A673 (cell line): ENCODE results near the gene PPP2R2D. TPM values are rescaled to one million over a fixed set of nuclear protein-coding genes. Genes with fewer than 3 reads are reported as not detected.

Experiments used
- BruUV-seq: library from RNA; stranded (reverse); fragments of 400-500 nt; replicated peaks from 2 replicates; lab custom pipeline; 2021; lab: Mats Ljungman, UMichigan
- CTCF ChIA-PET: fragments of 300-600 bp; sonication (Branson Sonifier 250); formaldehyde crosslinking; loops from one replicate; lab custom pipeline; 2022; ENCODE audit warnings: antibody characterized with exemption; lab: Charles Lee
- POLR2A ChIA-PET: fragments of 300-600 bp; sonication (Branson Sonifier 250); formaldehyde crosslinking; loops from one replicate; lab custom pipeline; 2022; ENCODE audit warnings: antibody characterized with exemption; ENCODE audit not compliant: low non-redundant PET; lab: Charles Lee
- DNase-seq: peaks from one replicate; pipeline ENCODE4 v3.0.0-alpha.2; 2015; ENCODE audit warnings: low spot score
- H3K27ac ChIP-seq: fragments of 200-600 bp; sonication (generic); 2 replicates; pipeline ENCODE4 v1.5.1; 2016; ENCODE audit warnings: mixed run types, low read depth, mild to moderate bottlenecking, mixed read lengths, antibody characterized with exemption, low read length; ENCODE audit not compliant: poor library complexity, severe bottlenecking
- H3K27me3 ChIP-seq: fragments of 200-600 bp; sonication (generic); replicated peaks from 2 replicates; pipeline ENCODE4 v1.6.1; 2017; ENCODE audit warnings: mixed run types, low read depth, mild to moderate bottlenecking, mixed read lengths, antibody characterized with exemption, low read length; ENCODE audit not compliant: insufficient read depth, poor library complexity
- H3K36me3 ChIP-seq: fragments of 200-600 bp; sonication (generic); 2 replicates; pipeline ENCODE4 v1.6.1; 2016; ENCODE audit warnings: mixed run types, mild to moderate bottlenecking, mixed read lengths, antibody characterized with exemption, low read length; ENCODE audit not compliant: insufficient read depth, poor library complexity, severe bottlenecking
- H3K4me1 ChIP-seq: fragments of 200-600 bp; sonication (generic); 2 replicates; pipeline ENCODE4 v1.6.1; 2017; ENCODE audit warnings: mixed run types, mild to moderate bottlenecking, mixed read lengths, antibody characterized with exemption, low read length; ENCODE audit not compliant: insufficient read depth, poor library complexity, severe bottlenecking
- H3K4me3 ChIP-seq: fragments of 200-600 bp; sonication (generic); 2 replicates; pipeline ENCODE4 v1.5.1; 2016; ENCODE audit warnings: low read depth, mixed run types, mild to moderate bottlenecking, mixed read lengths, low read length; ENCODE audit not compliant: poor library complexity, severe bottlenecking
- H3K9me3 ChIP-seq: fragments of 200-600 bp; sonication (generic); 2 replicates; pipeline ENCODE4 v1.6.1; 2016; ENCODE audit warnings: mixed run types, low read depth, mild to moderate bottlenecking, mixed read lengths, antibody characterized with exemption, low read length; ENCODE audit not compliant: poor library complexity, severe bottlenecking
- EZH2 ChIP-seq: fragments of 200-600 bp; sonication (generic); IDR thresholded peaks from 2 replicates; pipeline ENCODE4 v1.6.1; 2017; ENCODE audit warnings: borderline replicate concordance, low read depth, mild to moderate bottlenecking, mixed read lengths, antibody characterized with exemption, low read length; ENCODE audit not compliant: poor library complexity, severe bottlenecking
- intact Hi-C: fragments of 100-400 bp; cut with micrococcal nuclease; formaldehyde crosslinking; loops from one replicate; pipeline ENCODE4 v1.10.0; 2022; ENCODE audit not compliant: unreplicated experiment
- total RNA-seq: library from RNA; stranded (reverse); gene quantifications from 2 replicates; pipeline ENCODE4 v1.2.3, GENCODE V29; 2021
- TF ChIP-seq, protein P1 (sequence below): fragments of 300-800, 200-600 bp; sonication (generic); conservative IDR thresholded peaks from 2 replicates; pipeline ENCODE4 v1.5.1; 2017; ENCODE audit warnings: low read depth, mild to moderate bottlenecking, antibody characterized with exemption, low read length, moderate library complexity, mixed read lengths

The PPP2R2D gene
- total RNA-seq, 1 experiment from 2014 or later, result 49.1 TPM

DNA sequence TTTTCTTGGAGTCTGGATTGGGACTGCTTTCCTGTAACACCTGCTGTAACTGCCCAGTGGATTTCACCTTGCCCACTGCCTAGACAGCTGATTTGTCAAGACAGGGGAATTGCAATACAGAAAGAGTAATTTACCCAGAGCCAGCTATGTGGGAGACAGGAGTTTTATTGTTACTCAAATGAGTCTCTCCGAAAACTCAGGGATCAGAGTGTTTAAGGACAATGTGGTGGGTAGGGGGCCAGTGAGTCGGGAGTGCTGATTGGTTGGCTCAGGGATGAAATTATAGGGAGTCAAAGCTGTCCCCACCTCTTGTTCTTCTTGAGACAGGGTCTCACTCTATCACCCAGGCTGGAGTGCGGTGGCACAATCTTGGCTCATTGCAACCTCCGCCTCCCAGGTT lies 106.2 kb downstream of the PPP2R2D start:
- intact Hi-C loops, result no loop called here
- POLR2A ChIA-PET, result no interaction called here
- no peak for DNase-seq
- no peaks in the 10 kb centered on the region for H3K27me3 ChIP-seq
- no peak overlapping the region for H3K4me3 ChIP-seq
- H3K9me3 ChIP-seq, result no peaks in the 10 kb centered on the region
- BruUV-seq, result no TSS peak
- no peaks in the 10 kb centered on the region for H3K36me3 ChIP-seq
- no peak overlapping the region for H3K27ac ChIP-seq
- TF ChIP-seq, protein P1, sequence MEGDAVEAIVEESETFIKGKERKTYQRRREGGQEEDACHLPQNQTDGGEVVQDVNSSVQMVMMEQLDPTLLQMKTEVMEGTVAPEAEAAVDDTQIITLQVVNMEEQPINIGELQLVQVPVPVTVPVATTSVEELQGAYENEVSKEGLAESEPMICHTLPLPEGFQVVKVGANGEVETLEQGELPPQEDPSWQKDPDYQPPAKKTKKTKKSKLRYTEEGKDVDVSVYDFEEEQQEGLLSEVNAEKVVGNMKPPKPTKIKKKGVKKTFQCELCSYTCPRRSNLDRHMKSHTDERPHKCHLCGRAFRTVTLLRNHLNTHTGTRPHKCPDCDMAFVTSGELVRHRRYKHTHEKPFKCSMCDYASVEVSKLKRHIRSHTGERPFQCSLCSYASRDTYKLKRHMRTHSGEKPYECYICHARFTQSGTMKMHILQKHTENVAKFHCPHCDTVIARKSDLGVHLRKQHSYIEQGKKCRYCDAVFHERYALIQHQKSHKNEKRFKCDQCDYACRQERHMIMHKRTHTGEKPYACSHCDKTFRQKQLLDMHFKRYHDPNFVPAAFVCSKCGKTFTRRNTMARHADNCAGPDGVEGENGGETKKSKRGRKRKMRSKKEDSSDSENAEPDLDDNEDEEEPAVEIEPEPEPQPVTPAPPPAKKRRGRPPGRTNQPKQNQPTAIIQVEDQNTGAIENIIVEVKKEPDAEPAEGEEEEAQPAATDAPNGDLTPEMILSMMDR, result no peak
- no peak for TF ChIP-seq EZH2
- CTCF ChIA-PET, result interaction anchor here (1.0 kb wide), 1 partner anchor 16 kb away, joined by 3 read pairs; no protein-coding TSS in a partner anchor
- H3K4me1 ChIP-seq, result no peaks in the 10 kb centered on the region

DNA sequence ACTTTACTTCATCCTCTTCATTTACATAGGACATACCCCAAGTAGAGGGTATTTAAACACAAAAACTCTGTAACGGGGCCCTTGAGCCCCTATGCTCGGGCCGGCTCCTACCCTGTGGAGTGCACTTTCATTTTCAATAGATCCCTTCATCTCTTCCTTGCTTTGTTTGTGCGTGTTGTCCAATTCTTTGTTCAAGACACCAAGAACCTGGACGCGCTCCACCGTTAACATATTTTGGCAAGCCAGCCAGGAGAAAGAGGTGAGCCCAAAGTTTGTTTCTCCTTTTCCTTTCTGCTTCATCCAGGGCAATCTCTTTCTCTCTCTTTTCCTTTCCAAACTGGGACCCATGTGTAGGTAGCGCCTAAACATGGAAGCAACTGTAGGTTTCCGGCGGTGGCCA lies 106.9 kb downstream of the PPP2R2D start:
- ChIA-PET POLR2A (no interaction called here), CTCF (interaction anchor here (0.6 kb wide), 1 partner anchor 129 kb away, joined by 5 read pairs; no protein-coding TSS in a partner anchor)
- BruUV-seq, result no TSS peak
- H3K36me3 ChIP-seq, result no peaks in the 10 kb centered on the region
- TF ChIP-seq, protein P1, result no peak
- no peak for TF ChIP-seq EZH2
- intact Hi-C loops, result no loop called here
- no peaks in the 10 kb centered on the region for H3K4me1 ChIP-seq
- H3K4me3 ChIP-seq, result no peak overlapping the region
- H3K27me3 ChIP-seq, result no peaks in the 10 kb centered on the region
- no peak for DNase-seq
- no peak overlapping the region for H3K27ac ChIP-seq
- no peaks in the 10 kb centered on the region for H3K9me3 ChIP-seq

Other genes starting within 250 kb of the PPP2R2D start
- 24.9 and 33.2 TPM in 2 replicates for gene BNIP3, start 80.9 kb downstream of the PPP2R2D start, total RNA-seq
- gene JAKMIP3, start 164.9 kb downstream of the PPP2R2D start, total RNA-seq, result 2.0 and 2.8 TPM in 2 replicates